MM.1S (cell line): ENCODE results near the gene CALR3.

Experiments used
- CTCF ChIP-seq: fragments of 300-600 bp; sonication (generic); IDR thresholded peaks from 2 replicates; pipeline ENCODE4 v1.5.1; 2016; ENCODE audit warnings: antibody characterized with exemption, low read length, mixed read lengths
- EZH2 ChIP-seq: fragments of 300-600 bp; sonication (generic); optimal IDR thresholded peaks from 2 replicates; pipeline ENCODE3; 2017; ENCODE audit warnings: low read depth, mild to moderate bottlenecking, antibody characterized with exemption, low read length, mixed read lengths
- EZH2phosphoT487 ChIP-seq: fragments of 300-600 bp; sonication (generic); IDR thresholded peaks from 2 replicates; pipeline ENCODE4 v1.6.1; 2018; ENCODE audit warnings: antibody characterized with exemption, low read length

- TF ChIP-seq CTCF (no peak), EZH2phosphoT487 (no peak), EZH2 (no peak)
Observed at GRCh38 chr19:16518483-16519229, 22.7 kb upstream of the CALR3 start.
